ENCODE results near the gene OR2L3. TPM values are rescaled to one million over a fixed set of nuclear protein-coding genes. Genes with fewer than 3 reads are reported as not detected.

Gene OR2L3
- total RNA-seq, 1 donor from 2014 or later, result 0.08 TPM

- no peaks in the 10 kb centered on the region for H3K27me3 ChIP-seq (ENCODE audit: control insufficient read depth, insufficient read depth, low read length)
- TF ChIP-seq CTCF (IDR thresholded peaks at IDR 0.05; ENCODE audit: insufficient read depth, low read length, poor library complexity, severe bottlenecking), result no peak
- no peak for DNase-seq (ENCODE audit: low read depth)
- no peaks in the 10 kb centered on the region for H3K36me3 ChIP-seq (ENCODE audit: control insufficient read depth, insufficient read depth, low read length)
- no peak overlapping the region for H3K4me3 ChIP-seq (ENCODE audit: low read depth, low read length)
These were observed 30.8 kb upstream of the OR2L3 start for GRCh38 chr1:248015803-248016202.

- no peak for TF ChIP-seq CTCF (IDR thresholded peaks at IDR 0.05; ENCODE audit: insufficient read depth, low read length, poor library complexity, severe bottlenecking)
- DNase-seq (ENCODE audit: low read depth), result no peak
- Histone ChIP-seq H3K36me3 (ENCODE audit: control insufficient read depth, insufficient read depth, low read length) (no peaks in the 10 kb centered on the region), H3K4me3 (ENCODE audit: low read depth, low read length) (no peak within 1 kb of the TSS), H3K27me3 (ENCODE audit: control insufficient read depth, insufficient read depth, low read length) (no peaks in the 10 kb centered on the region)
These were observed 16.9 kb upstream of the OR2L3 start, which contains the start of gene OR2L2 for GRCh38 chr1:248029770-248030169. OR2L2 (plus strand) TSS chr1:248030070; CDS start chr1:248038268, 8,198 bp downstream.

DNA sequence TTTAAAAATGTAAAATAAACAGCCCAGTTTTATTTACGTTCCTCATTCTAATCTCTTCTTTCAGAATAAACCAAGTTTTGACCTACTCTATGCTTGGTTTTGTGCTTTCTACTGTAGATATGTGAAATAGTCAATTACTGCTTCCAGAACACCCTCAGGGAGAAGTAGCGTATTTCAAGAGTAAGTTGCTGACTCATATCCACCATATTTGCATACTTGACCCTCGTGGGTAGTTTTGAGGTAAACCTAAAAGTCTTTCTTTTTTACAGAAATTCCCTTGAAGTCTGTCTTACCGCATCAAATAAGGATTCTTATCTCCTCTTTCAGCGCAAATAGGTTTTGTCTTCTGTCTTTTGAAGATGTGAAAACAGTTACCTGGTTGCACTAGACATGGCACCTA, 1.4 kb upstream of the OR2L3 start:
- H3K36me3 ChIP-seq (ENCODE audit: control insufficient read depth, insufficient read depth, low read length), result no peaks in the 10 kb centered on the region
- DNase-seq (ENCODE audit: low read depth), result no peak
- no peak overlapping the region for H3K4me3 ChIP-seq (ENCODE audit: low read depth, low read length)
- no peak for TF ChIP-seq CTCF (IDR thresholded peaks at IDR 0.05; ENCODE audit: insufficient read depth, low read length, poor library complexity, severe bottlenecking)
- H3K27me3 ChIP-seq (ENCODE audit: control insufficient read depth, insufficient read depth, low read length), result no peaks in the 10 kb centered on the region

- Histone ChIP-seq H3K36me3 (ENCODE audit: control insufficient read depth, insufficient read depth, low read length) (no peaks in the 10 kb centered on the region), H3K27me3 (ENCODE audit: control insufficient read depth, insufficient read depth, low read length) (no peaks in the 10 kb centered on the region), H3K4me3 (ENCODE audit: low read depth, low read length) (no peak overlapping the region)
- no peak for TF ChIP-seq CTCF (IDR thresholded peaks at IDR 0.05; ENCODE audit: insufficient read depth, low read length, poor library complexity, severe bottlenecking)
- DNase-seq (ENCODE audit: low read depth), result no peak
These were observed 372 bp downstream of the OR2L3 start for GRCh38 chr1:248047008-248047407.

GRCh38 chr1:248054671-248055070, 8.0 kb downstream of the OR2L3 start:
- H3K36me3 ChIP-seq (ENCODE audit: control insufficient read depth, insufficient read depth, low read length), result no peaks in the 10 kb centered on the region
- TF ChIP-seq CTCF (IDR thresholded peaks at IDR 0.05; ENCODE audit: insufficient read depth, low read length, poor library complexity, severe bottlenecking), result no peak
- DNase-seq (ENCODE audit: low read depth), result no peak
- no peak overlapping the region for H3K4me3 ChIP-seq (ENCODE audit: low read depth, low read length)
- no peaks in the 10 kb centered on the region for H3K27me3 ChIP-seq (ENCODE audit: control insufficient read depth, insufficient read depth, low read length)

GRCh38 chr1:248055261-248055660, 8.6 kb downstream of the OR2L3 start:
- Histone ChIP-seq H3K36me3 (ENCODE audit: control insufficient read depth, insufficient read depth, low read length) (no peaks in the 10 kb centered on the region), H3K27me3 (ENCODE audit: control insufficient read depth, insufficient read depth, low read length) (no peaks in the 10 kb centered on the region), H3K4me3 (ENCODE audit: low read depth, low read length) (no peak overlapping the region)
- TF ChIP-seq CTCF (IDR thresholded peaks at IDR 0.05; ENCODE audit: insufficient read depth, low read length, poor library complexity, severe bottlenecking), result no peak
- DNase-seq (ENCODE audit: low read depth), result no peak
